GM19324 (cell line): Measurements from ENCODE around the gene ELAVL3.
"Not testable (repeated sequence)": the region's sequence is repeated elsewhere in the genome, so short reads cannot be mapped to it uniquely, and the experiment has no call there.

ENCODE experiments used
- ATAC-seq: cut with Tn5 transposase; IDR thresholded peaks from one replicate; pipeline ENCODE4 v1.9.1; 2021; ENCODE audit warnings: mild to moderate bottlenecking, moderate library complexity; ENCODE audit not compliant: unreplicated experiment, low FRiP score

The ELAVL3 gene

DNA sequence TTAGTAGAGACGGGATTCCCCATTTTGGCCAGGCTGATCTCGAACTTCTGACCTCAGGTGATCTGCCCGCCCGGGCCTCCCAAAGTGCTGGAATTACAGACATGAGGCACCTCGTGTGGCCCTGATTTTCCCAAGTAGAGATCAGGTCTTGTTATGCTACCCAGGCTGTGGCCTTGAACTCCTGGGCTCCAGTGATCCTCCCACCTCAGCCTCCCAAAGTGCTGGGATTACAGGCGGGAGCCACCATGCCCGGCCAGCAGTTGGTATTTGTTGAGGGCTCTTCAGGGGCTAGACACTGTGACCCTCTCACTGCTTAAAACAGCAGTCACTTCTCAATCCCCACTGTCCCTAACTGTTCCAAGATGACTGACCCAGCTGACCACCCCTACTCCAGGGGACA lies 8.5 kb upstream of the ELAVL3 start:
- no peak for ATAC-seq

DNA sequence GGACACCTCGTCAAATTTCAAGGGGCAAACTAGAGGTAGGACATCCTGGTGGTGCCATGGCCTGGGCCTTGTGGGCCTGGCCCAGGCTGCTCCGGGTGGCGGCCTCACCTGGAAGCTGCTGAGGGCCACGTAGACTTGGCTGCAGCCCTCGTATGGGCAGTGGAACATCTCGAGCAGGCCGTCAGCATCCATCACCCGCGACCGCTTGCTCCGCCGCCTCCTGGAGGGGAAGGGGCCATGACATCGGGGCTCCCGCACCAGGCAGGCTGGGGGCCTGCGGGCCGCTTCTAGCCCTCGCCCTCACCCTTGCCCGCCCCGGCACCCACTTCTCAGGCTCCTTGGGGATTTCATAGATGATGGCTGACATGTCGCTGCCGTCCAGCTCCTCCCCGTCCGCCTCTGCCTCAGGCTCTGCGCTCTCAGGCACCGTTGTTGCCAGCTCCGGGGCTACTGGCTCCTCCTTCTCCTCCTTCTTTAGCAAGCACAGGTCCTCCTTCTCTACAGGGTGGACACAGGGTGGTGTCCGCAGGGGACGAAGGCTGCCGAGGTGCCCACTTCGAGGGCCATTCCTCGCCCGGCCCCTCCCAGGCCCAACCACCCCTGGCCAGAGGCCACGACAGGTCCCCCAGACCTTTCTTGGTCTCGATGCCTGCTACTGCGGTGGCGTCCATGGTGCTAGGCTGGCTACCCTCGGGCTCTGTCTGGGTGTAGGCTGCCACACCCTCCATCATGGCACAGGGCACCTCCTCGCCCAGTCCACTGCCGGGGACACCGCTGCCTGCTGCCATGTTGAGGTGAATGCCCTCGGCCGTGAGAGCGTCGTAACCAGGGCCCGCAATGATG lies 6.0 kb upstream of the ELAVL3 start:
- ATAC-seq, result no peak

DNA sequence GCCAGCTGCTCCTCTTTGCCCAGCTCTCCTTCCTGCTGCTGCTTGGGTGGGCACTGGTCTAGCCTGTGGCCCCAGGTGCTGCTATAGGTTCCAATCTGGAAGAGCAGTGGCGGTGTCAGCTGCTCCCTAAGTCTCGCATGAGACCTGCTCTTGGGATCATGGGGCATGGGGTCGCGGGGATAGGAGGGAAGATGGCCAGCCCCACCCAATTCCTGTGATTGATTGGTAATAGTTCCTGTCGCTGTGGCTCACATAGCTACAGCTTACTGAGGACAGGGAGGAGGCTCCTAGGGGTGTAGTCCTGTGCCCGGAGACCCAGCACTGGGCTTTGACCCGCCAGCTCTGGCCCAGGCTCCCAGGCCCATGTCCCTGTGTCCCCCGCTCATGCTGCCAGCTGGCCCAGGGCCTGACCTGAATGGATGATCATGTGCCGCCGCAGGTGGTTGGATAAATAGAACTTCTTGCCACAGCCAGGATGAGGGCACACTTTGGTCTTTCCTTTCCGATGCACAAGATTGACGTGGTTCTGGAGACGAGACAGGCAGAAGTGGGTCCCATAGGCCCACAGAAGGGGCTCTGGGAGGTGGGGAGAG lies 4.5 kb upstream of the ELAVL3 start:
- ATAC-seq, result no peak

DNA sequence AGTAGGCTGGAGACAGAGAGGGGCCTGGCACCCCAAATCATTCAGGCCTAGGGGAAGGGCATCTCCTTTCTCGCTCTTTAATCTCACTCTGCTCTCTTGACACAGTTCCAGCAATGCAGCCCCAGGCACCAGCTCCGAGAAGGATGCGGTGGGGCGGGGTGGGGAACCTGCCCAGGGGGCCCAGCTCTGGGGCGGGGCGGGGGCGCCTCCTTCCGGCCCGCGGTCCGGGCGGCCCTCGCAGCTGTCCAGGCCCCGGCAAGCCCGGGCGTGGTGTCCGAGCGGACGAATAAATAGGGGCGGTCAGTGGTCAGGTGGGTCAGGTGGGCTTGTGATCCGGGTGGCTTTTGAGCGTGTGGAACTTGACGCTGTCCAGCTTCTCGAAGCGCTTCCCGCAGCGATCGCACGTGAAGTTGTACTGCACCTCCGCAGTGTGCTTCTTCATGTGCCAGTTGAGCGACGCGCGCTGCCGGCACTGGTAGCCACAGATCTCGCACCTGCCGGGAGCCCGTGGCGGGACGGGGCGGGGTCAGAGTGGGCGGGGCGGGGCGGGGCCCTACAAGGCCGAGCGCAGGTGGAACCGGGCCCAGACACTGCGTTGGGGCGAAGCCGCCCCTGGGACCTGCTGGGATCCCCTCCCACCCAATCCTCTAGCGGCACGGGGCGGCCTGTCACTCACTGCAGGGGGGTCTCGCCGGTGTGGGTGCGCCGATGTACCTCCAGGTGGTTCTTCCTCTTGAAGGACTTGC lies 2.7 kb upstream of the ELAVL3 start:
- ATAC-seq, result no peak

DNA sequence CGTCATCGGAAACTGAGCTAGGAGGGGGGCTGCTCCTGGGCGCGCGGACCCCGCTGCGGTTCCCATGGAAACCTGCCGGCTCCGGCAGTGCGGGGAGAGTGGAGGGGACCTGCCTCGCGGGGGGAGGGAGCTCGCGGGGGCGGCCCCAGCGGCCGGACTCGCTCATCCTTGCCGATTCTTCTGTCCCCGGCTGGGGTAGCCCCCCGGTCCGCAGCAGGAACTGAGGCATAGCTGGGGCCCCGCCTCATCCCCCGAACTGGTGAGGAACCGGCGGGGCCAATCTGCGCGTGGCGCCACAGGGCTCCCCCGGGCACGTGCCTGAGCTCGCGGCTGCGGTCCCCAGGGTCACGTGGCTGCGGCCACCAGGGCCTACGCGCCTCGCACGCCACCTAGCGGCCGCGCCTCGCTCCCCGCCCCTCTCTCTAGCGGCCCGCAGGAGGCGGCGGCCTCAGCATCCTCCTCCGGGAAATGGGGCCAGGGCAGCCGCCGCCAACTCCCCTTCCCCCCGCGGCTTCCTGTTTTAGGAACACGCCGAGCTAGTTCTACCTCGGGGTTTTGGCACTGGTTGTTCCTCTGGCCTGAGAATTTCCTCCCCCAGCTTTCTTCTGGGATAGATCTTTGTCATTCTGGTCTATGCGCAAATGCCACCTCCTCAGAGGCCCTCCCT lies 1.7 kb upstream of the ELAVL3 start:
- peak; percentile 70 for ATAC-seq

DNA sequence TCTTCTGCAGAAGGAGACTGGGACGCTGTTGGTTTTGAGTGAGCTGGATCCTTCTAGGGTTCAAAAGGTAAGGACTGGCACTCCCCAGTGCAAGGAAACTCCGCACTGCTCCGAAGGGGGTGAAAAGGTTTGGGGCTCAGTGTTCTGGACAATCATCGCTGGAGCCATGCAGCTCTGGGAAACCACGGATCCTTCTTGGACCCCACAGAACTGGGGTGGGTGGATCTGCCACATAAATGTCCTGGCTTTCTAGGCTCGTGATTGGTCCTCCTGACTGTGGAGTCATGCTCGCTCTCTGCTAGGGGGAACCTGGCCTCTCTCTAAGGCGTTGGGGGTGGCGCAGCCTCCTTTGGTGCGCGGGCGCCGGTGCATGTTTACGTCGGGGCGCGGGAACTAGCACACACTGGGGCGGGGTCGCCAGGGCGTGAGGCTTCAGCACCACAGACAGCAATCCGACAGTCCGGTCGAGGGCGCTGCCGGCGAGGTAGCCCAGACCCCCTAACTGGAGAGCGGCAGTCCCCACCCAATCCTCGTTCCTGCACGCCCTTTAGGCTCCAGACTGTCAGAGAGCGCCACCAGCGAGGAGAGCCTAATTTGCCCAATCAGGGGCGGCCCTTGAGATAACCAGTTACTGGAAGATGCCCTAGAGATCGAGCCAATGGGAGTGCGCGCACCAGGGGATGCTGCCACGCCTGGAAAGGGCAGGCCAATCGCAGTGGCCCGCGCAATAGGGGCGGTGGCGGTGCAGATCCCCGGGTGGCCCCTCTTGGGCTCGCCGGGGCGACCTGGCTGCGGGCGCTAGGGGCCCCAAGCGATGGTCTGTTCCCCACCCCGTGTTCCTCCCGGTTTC lies 913 bp upstream of the ELAVL3 start:
- peak; percentile 31 for ATAC-seq

DNA sequence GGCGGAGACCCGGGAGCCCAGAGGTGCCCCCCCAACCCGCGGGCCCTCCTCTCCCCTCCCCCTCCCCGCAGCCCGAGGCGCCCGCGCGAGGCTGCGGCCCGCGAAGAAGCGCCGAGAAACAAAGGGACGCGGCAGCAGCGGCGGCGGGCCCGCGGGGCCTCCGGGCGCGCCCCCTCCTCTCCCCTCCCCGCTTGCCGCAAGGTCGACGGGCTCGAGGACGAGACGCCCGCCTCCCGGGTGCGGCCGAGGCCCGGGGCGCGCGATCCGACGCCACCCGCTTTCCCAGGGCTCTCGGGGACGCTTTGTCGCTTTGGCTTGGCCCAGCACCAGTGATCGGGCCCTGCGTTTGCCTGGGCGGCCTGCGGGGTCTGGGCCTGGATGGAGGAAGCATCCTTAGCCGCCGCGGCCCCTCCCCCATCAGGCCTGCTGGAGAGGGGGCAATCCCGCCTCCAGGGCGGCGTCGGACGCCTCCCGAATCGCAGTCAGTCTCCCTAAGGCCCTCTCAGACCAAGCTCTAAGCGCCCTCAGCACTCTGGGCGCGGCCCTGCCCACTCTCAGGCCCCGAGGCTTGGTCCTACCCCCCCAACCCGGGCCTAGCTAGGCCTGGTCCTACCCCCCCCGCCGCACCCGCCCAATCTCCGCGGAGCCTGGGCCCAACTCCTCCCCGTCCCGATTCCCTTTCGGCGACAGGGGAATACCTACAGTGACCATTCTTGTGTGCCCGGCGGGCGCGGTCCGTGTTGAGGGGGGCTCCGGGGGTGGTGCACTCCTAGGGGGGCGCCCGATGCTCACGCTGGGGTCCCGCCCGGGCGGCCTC lies 740 bp downstream of the ELAVL3 start:
- no peak for ATAC-seq

DNA sequence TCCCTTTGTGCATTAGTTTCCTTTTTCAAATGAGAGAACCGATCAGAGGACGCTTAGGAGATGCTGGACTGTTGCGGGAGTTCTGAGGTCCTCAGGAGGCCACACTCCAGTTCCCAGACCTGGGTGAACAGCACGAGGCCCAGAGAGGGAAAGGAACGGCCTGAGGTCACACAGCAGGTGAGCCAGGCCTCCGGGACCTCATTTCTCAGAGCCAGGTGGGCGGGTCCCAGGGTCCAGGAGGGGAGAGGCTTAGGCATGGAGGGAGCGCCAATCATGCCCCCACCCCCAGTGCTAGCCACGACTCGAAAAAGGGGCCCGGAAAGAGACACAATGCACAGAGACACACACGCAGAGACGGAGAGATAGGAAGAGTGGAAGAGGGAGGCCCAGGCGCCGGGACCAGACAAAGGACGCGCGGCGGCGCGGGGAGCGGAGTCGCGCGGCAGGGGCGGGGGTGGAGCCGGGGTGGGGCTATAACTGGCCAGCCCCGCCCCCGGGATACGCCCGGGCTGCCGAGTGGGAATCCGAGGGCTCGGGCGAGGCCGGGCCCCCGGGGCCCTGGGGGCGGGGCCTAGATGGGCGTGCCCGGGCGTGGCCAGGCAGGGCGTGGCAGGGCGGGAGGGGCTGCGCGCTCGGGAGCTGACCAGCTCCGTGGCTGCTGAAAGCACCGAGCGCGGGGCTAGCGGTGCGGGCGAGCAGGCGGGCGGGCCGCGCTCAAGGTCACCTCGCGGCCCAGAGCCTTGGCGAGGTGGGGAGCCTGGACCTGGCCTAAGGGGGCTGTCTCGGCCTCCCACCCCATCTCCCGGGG lies 1.6 kb downstream of the ELAVL3 start:
- no peak for ATAC-seq

DNA sequence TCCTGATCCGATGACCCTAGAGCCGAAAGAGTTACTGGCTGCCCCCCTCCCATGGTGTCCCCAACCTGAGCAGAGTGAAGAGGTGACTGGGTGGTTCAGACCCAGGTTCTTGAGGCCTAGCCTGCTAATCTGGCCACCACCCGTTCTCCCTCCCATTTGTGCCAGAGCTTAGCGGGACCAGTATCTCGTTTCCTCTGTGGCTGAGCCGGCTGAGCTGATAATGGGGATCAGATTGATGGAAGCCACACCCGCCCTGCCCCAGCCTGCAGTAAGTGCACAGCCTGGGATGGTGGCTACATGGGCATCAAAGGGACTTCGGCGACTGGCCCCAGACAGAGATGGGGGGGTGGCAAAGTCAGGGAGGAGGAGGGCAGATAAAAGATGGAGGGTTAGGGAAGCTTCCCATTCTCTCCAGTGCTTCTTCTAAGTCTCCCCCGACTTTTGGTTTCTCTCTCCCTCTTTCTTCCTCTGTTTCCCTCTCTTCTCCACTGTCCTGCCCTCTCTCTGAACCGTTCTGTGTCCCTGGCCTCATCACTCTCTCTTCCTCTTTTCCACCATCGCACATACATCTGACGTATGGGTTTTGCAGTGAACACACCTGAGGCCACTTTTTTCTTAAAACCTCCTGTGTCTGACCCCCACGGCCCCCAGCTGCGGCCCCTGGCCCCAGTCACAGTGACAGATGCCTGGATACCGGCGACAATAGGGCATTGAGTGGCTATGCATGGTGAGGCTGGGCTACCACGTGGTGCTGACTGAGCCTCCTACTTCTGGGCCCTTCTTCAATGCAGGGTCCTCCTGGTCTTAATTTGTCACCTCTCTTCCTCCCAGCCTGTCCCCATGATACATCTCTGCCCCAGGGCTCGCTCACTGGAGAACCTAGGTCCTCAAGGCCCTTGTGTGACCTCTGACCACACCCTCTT lies 2.4 kb downstream of the ELAVL3 start:
- ATAC-seq, result no peak

DNA sequence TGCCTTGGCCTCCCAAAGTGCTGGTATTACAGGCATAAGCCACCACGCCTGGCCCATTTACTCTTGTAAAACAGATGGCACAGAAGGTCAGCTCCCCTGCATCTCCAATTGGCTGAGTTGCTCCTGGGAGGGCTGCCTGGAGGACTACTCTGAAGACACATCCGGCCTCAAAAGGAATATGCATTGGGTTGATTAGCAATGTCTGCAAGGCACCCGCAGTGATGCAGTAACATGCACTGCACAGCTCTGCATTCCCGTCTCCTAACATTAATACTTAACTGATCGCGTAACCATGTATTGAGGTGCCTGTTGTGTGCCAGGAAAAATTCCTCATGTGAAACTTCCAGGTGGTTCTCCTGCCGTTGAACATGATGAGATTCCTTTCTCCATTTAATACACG lies 5.0 kb downstream of the ELAVL3 start:
- ATAC-seq, result no peak

DNA sequence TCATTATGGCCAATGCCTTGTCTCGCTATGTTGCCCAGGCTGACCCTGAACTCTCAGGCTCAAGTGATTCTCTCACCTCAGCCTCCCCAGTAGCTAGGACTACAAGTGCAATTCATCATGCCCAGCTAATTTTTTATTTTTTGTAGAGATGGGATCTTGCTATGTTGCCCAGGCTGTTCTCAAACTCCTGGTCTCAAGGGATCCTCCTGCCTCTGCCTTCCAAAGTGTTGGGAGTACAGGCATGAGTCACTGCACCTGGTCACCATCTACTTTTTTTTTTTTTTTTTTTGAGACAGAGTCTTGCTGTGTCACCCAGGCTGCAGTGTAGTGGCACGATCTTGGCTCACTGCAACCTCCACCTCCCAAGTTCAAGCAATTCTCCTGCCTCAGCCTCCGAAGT lies 5.5 kb downstream of the ELAVL3 start:
- not testable (repeated sequence) for ATAC-seq

DNA sequence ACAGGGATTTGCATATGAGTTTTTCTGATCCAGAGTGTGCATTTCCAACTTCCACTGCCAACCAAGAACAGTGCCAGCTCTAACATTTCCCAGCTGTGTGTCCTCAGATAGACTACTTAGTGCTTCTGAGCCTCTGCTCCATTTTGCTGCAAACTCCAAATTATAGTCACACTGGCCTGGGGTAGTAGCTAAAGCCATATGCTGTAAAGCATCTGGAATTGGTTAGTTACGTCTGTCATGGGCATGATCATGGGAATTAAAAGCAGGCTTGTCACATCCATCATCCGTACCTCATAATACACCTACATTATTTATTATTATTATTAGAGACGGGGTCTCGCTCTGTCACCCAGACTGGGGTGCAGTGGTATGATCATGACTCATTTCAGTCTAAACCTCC lies 7.1 kb downstream of the ELAVL3 start:
- no peak for ATAC-seq

DNA sequence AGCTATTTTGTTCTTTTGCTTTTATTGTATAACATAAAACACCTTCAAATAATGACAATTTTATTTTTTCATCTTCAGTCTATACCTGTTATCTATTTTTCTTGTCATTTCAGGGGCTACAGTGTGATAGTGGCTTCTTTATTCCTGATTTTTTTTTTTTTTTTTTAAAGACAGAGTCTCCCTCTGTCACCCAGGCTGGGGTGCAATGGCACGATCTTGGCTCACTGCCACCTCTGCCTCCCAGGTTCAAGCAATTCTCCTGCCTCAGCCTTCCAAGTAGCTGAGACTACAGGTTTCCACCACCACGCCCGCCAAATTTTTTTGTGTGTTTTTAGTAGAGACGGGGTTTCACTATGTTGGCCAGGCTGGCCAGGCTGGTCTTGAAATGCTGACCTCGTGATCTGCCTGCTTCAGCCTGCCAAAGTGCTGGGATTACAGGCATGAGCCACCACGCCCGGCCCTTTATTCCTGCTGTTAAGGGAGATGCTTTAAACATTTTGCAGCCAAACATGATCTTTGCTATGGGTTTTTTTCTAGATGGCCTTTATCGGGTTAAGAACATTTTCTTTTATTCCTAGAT lies 12.5 kb downstream of the ELAVL3 start:
- not testable (repeated sequence) for ATAC-seq

DNA sequence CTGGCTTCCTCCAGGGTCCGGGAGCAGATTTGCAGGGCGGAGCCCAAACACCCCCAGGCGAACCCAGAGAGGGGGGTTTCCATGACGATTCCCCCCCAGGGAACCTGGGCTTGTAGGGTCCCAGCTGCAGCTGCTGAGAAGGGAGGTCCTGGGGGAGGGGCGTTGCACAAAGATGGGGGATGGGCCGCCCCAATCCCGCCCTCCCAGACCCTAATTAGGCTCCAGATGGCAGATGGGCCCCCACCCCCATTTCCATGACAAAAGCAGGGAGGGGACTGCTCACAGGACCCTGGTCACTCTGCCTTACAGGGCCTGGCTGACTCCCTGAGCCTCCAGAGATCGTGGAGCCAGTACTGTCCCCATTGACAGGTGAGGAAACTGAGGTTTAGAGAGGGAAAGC lies 15.2 kb downstream of the ELAVL3 start:
- no peak for ATAC-seq

DNA sequence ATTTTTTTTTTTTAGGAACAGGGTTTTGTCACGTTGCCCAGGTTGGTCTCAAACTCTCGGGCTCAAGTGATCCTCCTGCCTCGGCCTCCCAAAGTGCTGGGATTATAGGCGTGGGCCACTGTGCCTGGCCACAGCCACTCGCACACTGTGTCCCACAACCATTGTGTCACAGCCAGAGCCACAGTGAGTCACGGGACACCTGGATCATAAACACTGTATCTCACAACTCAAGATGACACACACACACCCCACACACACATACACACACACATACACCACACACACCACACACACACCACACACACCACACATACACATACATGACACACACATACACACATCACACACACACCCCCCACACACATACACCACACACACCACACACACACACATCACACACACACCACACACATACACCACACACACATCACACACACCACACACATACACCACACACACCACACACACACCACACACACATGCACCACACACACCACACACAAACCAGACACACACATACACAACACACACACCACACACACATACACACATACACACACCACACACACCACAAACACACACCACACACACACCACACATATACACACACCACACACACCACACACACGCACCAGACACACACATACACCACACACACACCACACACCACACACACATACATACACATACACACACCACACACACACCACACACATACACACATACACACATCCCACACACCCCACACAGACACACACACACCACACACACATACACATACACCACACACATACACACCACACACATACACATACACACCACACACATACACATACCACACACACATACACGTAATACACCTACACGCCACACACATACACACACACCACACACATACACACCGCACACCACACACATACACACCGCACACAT lies 16.2 kb downstream of the ELAVL3 start:
- ATAC-seq, result no peak

DNA sequence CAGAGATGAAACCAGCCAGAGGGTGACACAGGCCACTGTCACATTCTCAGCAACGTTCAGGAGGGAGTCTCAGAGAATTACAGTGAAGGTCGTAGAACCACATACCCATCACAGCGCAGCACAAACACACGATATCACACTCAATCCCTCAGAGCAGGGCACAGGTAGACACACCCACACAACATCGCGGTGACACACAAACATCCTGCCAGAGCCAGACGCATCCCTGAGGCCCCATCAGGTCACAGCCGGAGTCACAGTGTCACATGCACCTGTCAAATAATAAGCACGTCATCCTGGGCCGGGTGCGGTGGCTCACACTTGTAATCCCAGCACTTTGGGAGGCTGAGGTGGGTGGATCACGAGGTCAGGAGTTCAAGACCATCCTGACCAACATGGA lies 17.5 kb downstream of the ELAVL3 start:
- no peak for ATAC-seq
